ENCODE results near the gene HS6ST1. TPM values are rescaled to one million over a fixed set of nuclear protein-coding genes. Genes with fewer than 3 reads are reported as not detected.

The HS6ST1 gene
- total RNA-seq, 3 donors from 2014 or later = 23.9 to 32.3 (median 28.2) TPM

GRCh38 chr2:128304330-128304714 is 14.3 kb downstream of the HS6ST1 start:
- DNase-seq (no peak), ATAC-seq (no peak)
- Mint-ChIP-seq H3K4me3 (no peak overlapping the region), H3K36me3 (ENCODE audit: insufficient read depth) (peaks cover 2% of the 10 kb centered on the region), H3K9me3 (no peaks in the 10 kb centered on the region), H3K27me3 (ENCODE audit: low read depth) (no peaks in the 10 kb centered on the region), H3K4me1 (ENCODE audit: low read depth) (peaks cover 2% of the 10 kb centered on the region)

GRCh38 chr2:128303911-128304310 is 14.8 kb downstream of the HS6ST1 start:
- DNase-seq = no peak
- Mint-ChIP-seq H3K4me1 (ENCODE audit: low read depth) (peaks cover 2% of the 10 kb centered on the region), H3K4me3 (no peak overlapping the region), H3K27me3 (ENCODE audit: low read depth) (no peaks in the 10 kb centered on the region), H3K36me3 (ENCODE audit: insufficient read depth) (peaks cover 2% of the 10 kb centered on the region), H3K9me3 (no peaks in the 10 kb centered on the region)
- no peak for ATAC-seq

GRCh38 chr2:128303095-128303791 is 15.4 kb downstream of the HS6ST1 start:
- Mint-ChIP-seq H3K27me3 (ENCODE audit: low read depth) (no peaks in the 10 kb centered on the region), H3K9me3 (peaks cover 3% of the 10 kb centered on the region), H3K36me3 (ENCODE audit: insufficient read depth) (peaks cover 4% of the 10 kb centered on the region), H3K4me1 (ENCODE audit: low read depth) (peaks cover 2% of the 10 kb centered on the region), H3K4me3 (no peak overlapping the region)
- DNase-seq (no peak), ATAC-seq (no peak)

GRCh38 chr2:128302744-128303067 is 16.0 kb downstream of the HS6ST1 start:
- ATAC-seq (no peak), DNase-seq (no peak)
- Mint-ChIP-seq H3K9me3 (peaks cover 4% of the 10 kb centered on the region), H3K4me1 (ENCODE audit: low read depth) (peaks cover 2% of the 10 kb centered on the region), H3K36me3 (ENCODE audit: insufficient read depth) (peaks cover 4% of the 10 kb centered on the region), H3K4me3 (no peak overlapping the region), H3K27me3 (ENCODE audit: low read depth) (no peaks in the 10 kb centered on the region)

GRCh38 chr2:128302011-128302743 is 16.5 kb downstream of the HS6ST1 start:
- peaks cover 4% of the 10 kb centered on the region for H3K9me3 Mint-ChIP-seq
- DNase-seq = no peak
- peaks cover 2% of the 10 kb centered on the region for H3K4me1 Mint-ChIP-seq (ENCODE audit: low read depth)
- no peak for ATAC-seq
- H3K27me3 Mint-ChIP-seq (ENCODE audit: low read depth) = no peaks in the 10 kb centered on the region
- H3K4me3 Mint-ChIP-seq = no peak overlapping the region
- H3K36me3 Mint-ChIP-seq (ENCODE audit: insufficient read depth) = peaks cover 4% of the 10 kb centered on the region

- Mint-ChIP-seq H3K27me3 (ENCODE audit: low read depth) (no peaks in the 10 kb centered on the region), H3K36me3 (ENCODE audit: insufficient read depth) (peaks cover 4% of the 10 kb centered on the region), H3K4me1 (ENCODE audit: low read depth) (peaks cover 2% of the 10 kb centered on the region), H3K9me3 (peaks cover 4% of the 10 kb centered on the region), H3K4me3 (no peak overlapping the region)
- no peak for DNase-seq
- no peak for ATAC-seq
These were observed 17.1 kb downstream of the HS6ST1 start for GRCh38 chr2:128301501-128301966.

- peaks cover 4% of the 10 kb centered on the region for H3K36me3 Mint-ChIP-seq (ENCODE audit: insufficient read depth)
- no peak for ATAC-seq
- no peak overlapping the region for H3K4me3 Mint-ChIP-seq
- peaks cover 4% of the 10 kb centered on the region for H3K9me3 Mint-ChIP-seq
- H3K4me1 Mint-ChIP-seq (ENCODE audit: low read depth) = peaks cover 2% of the 10 kb centered on the region
- no peak for DNase-seq
- no peaks in the 10 kb centered on the region for H3K27me3 Mint-ChIP-seq (ENCODE audit: low read depth)
These were observed 17.6 kb downstream of the HS6ST1 start for GRCh38 chr2:128301021-128301420.

GRCh38 chr2:128300151-128301020 is 18.3 kb downstream of the HS6ST1 start:
- no peaks in the 10 kb centered on the region for H3K27me3 Mint-ChIP-seq (ENCODE audit: low read depth)
- ATAC-seq (no peak), DNase-seq (no peak)
- H3K36me3 Mint-ChIP-seq (ENCODE audit: insufficient read depth) = peaks cover 4% of the 10 kb centered on the region
- H3K9me3 Mint-ChIP-seq = peaks cover 4% of the 10 kb centered on the region
- peaks cover 5% of the 10 kb centered on the region for H3K4me1 Mint-ChIP-seq (ENCODE audit: low read depth)
- H3K4me3 Mint-ChIP-seq = no peak overlapping the region

GRCh38 chr2:128299628-128300027 is 19.0 kb downstream of the HS6ST1 start:
- peaks cover 4% of the 10 kb centered on the region for H3K36me3 Mint-ChIP-seq (ENCODE audit: insufficient read depth)
- H3K4me3 Mint-ChIP-seq = no peak overlapping the region
- H3K9me3 Mint-ChIP-seq = peaks cover 4% of the 10 kb centered on the region

GRCh38 chr2:128298846-128299507 is 19.7 kb downstream of the HS6ST1 start:
- no peak for DNase-seq
- Mint-ChIP-seq H3K4me1 (ENCODE audit: low read depth) (peaks cover 6% of the 10 kb centered on the region), H3K36me3 (ENCODE audit: insufficient read depth) (peaks cover 4% of the 10 kb centered on the region), H3K9me3 (peaks cover 4% of the 10 kb centered on the region), H3K27me3 (ENCODE audit: low read depth) (no peaks in the 10 kb centered on the region), H3K4me3 (no peak overlapping the region)
- ATAC-seq = no peak

More at GRCh38 chr2:128299628-128300027, 19.0 kb downstream of the HS6ST1 start:
- H3K27me3 Mint-ChIP-seq (ENCODE audit: low read depth) = no peaks in the 10 kb centered on the region
- DNase-seq (no peak), ATAC-seq (no peak)
- peaks cover 6% of the 10 kb centered on the region for H3K4me1 Mint-ChIP-seq (ENCODE audit: low read depth)

GRCh38 chr2:128298286-128298685 is 20.4 kb downstream of the HS6ST1 start:
- Mint-ChIP-seq H3K27me3 (ENCODE audit: low read depth) (no peaks in the 10 kb centered on the region), H3K4me1 (ENCODE audit: low read depth) (peaks cover 4% of the 10 kb centered on the region), H3K9me3 (peaks cover 4% of the 10 kb centered on the region), H3K4me3 (no peak overlapping the region), H3K36me3 (ENCODE audit: insufficient read depth) (peaks cover 4% of the 10 kb centered on the region)
- ATAC-seq = no peak
- no peak for DNase-seq

- Mint-ChIP-seq H3K36me3 (ENCODE audit: insufficient read depth) (peaks cover 7% of the 10 kb centered on the region), H3K4me1 (ENCODE audit: low read depth) (peaks cover 6% of the 10 kb centered on the region)
These were observed 24.7 kb downstream of the HS6ST1 start for GRCh38 chr2:128293870-128294455.

GRCh38 chr2:128293426-128293755 is 25.3 kb downstream of the HS6ST1 start:
- Mint-ChIP-seq H3K4me3 (no peak overlapping the region), H3K4me1 (ENCODE audit: low read depth) (peaks cover 6% of the 10 kb centered on the region), H3K27me3 (ENCODE audit: low read depth) (no peaks in the 10 kb centered on the region), H3K36me3 (ENCODE audit: insufficient read depth) (peaks cover 6% of the 10 kb centered on the region), H3K9me3 (peaks cover 3% of the 10 kb centered on the region)
- DNase-seq = no peak
- no peak for ATAC-seq

More at GRCh38 chr2:128293870-128294455, 24.7 kb downstream of the HS6ST1 start:
- Mint-ChIP-seq H3K9me3 (peaks cover 4% of the 10 kb centered on the region), H3K4me3 (no peak overlapping the region), H3K27me3 (ENCODE audit: low read depth) (no peaks in the 10 kb centered on the region)
- DNase-seq = no peak
- no peak for ATAC-seq
